HepG2 (cell line): Measurements from ENCODE around the gene TIMM8B. TPM values are rescaled to one million over a fixed set of nuclear protein-coding genes. Genes with fewer than 3 reads are reported as not detected.

Experiments used
- CHD4 ChIP-seq: fragments of 200-600 bp; sonication (generic); IDR thresholded peaks from 2 replicates; pipeline ENCODE4 v1.7.0; 2017; ENCODE audit warnings: mild to moderate bottlenecking, low read length, borderline replicate concordance
- CREBL2 ChIP-seq: sonication (generic); formaldehyde crosslinking; IDR thresholded peaks from 2 replicates; pipeline ENCODE4 v1.8.1; 2023; ENCODE audit warnings: missing genetic modification reagents, mild to moderate bottlenecking, borderline replicate concordance
- EED ChIP-seq: sonication (generic); formaldehyde crosslinking; IDR thresholded peaks from 2 replicates; pipeline ENCODE4 v1.5.0; 2020; ENCODE audit warnings: mild to moderate bottlenecking, missing genetic modification reagents
- ELF4 ChIP-seq: sonication (generic); formaldehyde crosslinking; IDR thresholded peaks from 2 replicates; pipeline ENCODE4 v1.5.0; 2020; ENCODE audit warnings: missing genetic modification reagents, mild to moderate bottlenecking, moderate library complexity, borderline replicate concordance
- IRF2 ChIP-seq: IDR thresholded peaks from 2 replicates; pipeline ENCODE4 v1.6.1; 2018; ENCODE audit warnings: missing genetic modification reagents, missing compliant biosample characterization
- REXO4 ChIP-seq: sonication (generic); formaldehyde crosslinking; IDR thresholded peaks from 2 replicates; pipeline ENCODE4 v1.8.0; 2022; ENCODE audit warnings: missing genetic modification reagents, mild to moderate bottlenecking, borderline replicate concordance
- SMARCE1 ChIP-seq: fragments of 450-650 bp; IDR thresholded peaks from 2 replicates; pipeline ENCODE4 v1.6.1; 2017; ENCODE audit warnings: borderline replicate concordance
- SNAI1 ChIP-seq: sonication (generic); formaldehyde crosslinking; IDR thresholded peaks from 2 replicates; pipeline ENCODE4 v1.5.0; 2020; ENCODE audit warnings: mild to moderate bottlenecking, missing genetic modification reagents, borderline replicate concordance
- SRSF1 ChIP-seq: fragments of 200-400 bp; formaldehyde crosslinking; optimal IDR thresholded peaks from 2 replicates; pipeline ENCODE3; 2017; ENCODE audit warnings: mild to moderate bottlenecking, low read depth, low read length, moderate library complexity
- U2AF1 ChIP-seq: fragments of 200-400 bp; formaldehyde crosslinking; optimal IDR thresholded peaks from 2 replicates; pipeline ENCODE3; 2017; ENCODE audit warnings: mild to moderate bottlenecking, low read depth, low read length
- ZBTB2 ChIP-seq: sonication (generic); formaldehyde crosslinking; IDR thresholded peaks from 2 replicates; pipeline ENCODE4 v1.8.0; 2022; ENCODE audit warnings: low read depth, missing genetic modification reagents
- ZKSCAN1 ChIP-seq: fragments of 150-350 bp; IDR thresholded peaks from 2 replicates; pipeline ENCODE4 v1.6.1; 2014; ENCODE audit warnings: low read length
- ZNF292 ChIP-seq: sonication (generic); formaldehyde crosslinking; IDR thresholded peaks from 2 replicates; pipeline ENCODE4 v1.8.1; 2022; ENCODE audit warnings: mild to moderate bottlenecking, low read depth, missing genetic modification reagents, borderline replicate concordance
- ZNF34 ChIP-seq: sonication (generic); formaldehyde crosslinking; IDR thresholded peaks from 2 replicates; pipeline ENCODE4 v1.4.0; 2020; ENCODE audit warnings: mild to moderate bottlenecking, missing genetic modification reagents, borderline replicate concordance
- polyA plus RNA-seq, 8 experiments: library from polyadenylated mRNA; depleted of rRNA in 3 of 8; stranded (reverse) in 7 of 8; unstranded in 1 of 8; fragments of >200 nt; fragmentation: Illumina TruSeq in 4 of 8; extraction: Trizol in 4 of 8; gene quantifications; 2 replicates each; pipeline versions ENCODE4 v1.2.1 to v1.2.3, GENCODE V29; 2011 to 2016; ENCODE audit warnings: low read depth in 4 of 8, missing spikeins in 1 of 8, mixed read lengths in 1 of 8; ENCODE audit not compliant: insufficient read depth in 1 of 8
- total RNA-seq, 5 experiments: library from RNA; depleted of rRNA; stranded (reverse); fragments of >200 nt; fragmentation: Illumina TruSeq; extraction: Trizol; gene quantifications; 2 replicates each; pipeline ENCODE4 v1.2.3, GENCODE V29; 2016; ENCODE audit warnings: low read depth in 1 of 5
- TF ChIP-seq, protein P1 (sequence below): sonication (generic); formaldehyde crosslinking; IDR thresholded peaks from 2 replicates; pipeline ENCODE4 v1.4.0; 2020; ENCODE audit warnings: missing genetic modification reagents
- TF ChIP-seq, protein P2 (sequence below): sonication (generic); formaldehyde crosslinking; IDR thresholded peaks from 2 replicates; pipeline ENCODE4 v1.9.0; 2021; ENCODE audit warnings: missing genetic modification reagents, borderline replicate concordance
- TF ChIP-seq, protein P3 (sequence below): IDR thresholded peaks from 2 replicates; pipeline ENCODE4 v1.6.1; 2016; ENCODE audit warnings: low read depth, missing genetic modification reagents, missing compliant biosample characterization

Gene TIMM8B
- total and polyA plus RNA-seq, 2 of the 13 experiments (the other 11 are each of a cell fraction or from before 2014, with no cell fraction given): 84.5 to 98.3 TPM

DNA sequence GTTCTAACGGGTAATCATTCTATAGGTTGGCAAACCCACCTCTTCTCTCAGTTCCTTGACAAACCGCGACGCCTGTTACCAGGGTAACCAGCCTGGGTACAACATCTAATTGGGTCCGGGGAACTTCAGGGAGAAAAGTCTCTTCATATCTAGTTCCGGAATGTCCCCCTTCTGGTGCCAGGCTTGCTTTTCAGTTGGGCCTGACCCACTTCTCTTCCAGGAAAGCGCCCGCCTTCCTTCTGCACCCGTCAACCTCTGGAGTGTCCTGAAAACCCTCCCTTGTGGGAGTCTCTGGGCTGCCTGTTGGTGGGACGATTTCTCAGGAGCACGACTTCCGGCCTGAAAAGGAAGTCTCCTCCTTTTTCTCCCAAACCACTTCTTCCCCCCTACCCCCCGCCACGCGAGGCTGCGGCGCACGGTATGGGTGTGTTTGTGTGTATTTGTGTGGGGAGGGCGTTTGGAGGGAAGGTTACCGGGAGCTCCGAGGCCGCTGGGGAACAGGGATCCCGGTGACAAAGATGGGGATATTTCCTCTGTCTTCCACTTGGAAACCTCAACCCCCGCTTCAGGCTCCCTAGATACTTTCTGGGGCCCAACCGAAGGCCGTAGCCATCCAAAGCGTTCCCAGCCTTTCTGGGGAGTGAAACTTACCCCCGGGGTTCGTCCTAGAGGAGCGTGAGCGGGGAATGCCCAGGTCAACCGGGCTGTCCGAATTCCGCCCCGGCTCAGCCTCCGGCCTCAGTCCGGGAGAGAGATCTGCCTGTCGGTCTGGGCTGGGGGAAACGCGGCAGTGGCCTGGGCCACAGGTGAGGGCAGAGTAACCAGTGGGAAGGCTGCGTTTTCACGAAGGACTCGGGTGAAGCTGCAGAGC, 12.4 kb downstream of the TIMM8B start, which contains the start of the genes NKAPD1 and PIH1D2 (continued):
- TF ChIP-seq, protein P1, sequence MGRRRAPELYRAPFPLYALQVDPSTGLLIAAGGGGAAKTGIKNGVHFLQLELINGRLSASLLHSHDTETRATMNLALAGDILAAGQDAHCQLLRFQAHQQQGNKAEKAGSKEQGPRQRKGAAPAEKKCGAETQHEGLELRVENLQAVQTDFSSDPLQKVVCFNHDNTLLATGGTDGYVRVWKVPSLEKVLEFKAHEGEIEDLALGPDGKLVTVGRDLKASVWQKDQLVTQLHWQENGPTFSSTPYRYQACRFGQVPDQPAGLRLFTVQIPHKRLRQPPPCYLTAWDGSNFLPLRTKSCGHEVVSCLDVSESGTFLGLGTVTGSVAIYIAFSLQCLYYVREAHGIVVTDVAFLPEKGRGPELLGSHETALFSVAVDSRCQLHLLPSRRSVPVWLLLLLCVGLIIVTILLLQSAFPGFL (CRISPR knock-in tag): no peak
- peak; percentile 42; the same call in 1 of the 2 replicates for TF ChIP-seq ZBTB2 (CRISPR knock-in tag)
- TF ChIP-seq, protein P2, sequence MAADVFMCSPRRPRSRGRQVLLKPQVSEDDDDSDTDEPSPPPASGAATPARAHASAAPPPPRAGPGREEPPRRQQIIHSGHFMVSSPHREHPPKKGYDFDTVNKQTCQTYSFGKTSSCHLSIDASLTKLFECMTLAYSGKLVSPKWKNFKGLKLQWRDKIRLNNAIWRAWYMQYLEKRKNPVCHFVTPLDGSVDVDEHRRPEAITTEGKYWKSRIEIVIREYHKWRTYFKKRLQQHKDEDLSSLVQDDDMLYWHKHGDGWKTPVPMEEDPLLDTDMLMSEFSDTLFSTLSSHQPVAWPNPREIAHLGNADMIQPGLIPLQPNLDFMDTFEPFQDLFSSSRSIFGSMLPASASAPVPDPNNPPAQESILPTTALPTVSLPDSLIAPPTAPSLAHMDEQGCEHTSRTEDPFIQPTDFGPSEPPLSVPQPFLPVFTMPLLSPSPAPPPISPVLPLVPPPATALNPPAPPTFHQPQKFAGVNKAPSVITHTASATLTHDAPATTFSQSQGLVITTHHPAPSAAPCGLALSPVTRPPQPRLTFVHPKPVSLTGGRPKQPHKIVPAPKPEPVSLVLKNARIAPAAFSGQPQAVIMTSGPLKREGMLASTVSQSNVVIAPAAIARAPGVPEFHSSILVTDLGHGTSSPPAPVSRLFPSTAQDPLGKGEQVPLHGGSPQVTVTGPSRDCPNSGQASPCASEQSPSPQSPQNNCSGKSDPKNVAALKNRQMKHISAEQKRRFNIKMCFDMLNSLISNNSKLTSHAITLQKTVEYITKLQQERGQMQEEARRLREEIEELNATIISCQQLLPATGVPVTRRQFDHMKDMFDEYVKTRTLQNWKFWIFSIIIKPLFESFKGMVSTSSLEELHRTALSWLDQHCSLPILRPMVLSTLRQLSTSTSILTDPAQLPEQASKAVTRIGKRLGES (CRISPR knock-in tag): no peak
- TF ChIP-seq ELF4 (CRISPR knock-in tag): 0 out of 2 replicates have a peak, but pooled peaks have one; percentile 2
- TF ChIP-seq REXO4 (CRISPR knock-in tag): no peak
- no peak for TF ChIP-seq SNAI1 (CRISPR knock-in tag)
- no peak for TF ChIP-seq ZKSCAN1
- no peak for TF ChIP-seq ZNF292
- TF ChIP-seq SMARCE1: no peak
- peak; percentile 92 for TF ChIP-seq U2AF1
- TF ChIP-seq CREBL2 (CRISPR knock-in tag): 0 out of 2 replicates have a peak, but pooled peaks have one; percentile 44
- no peak for TF ChIP-seq CHD4
- no peak for TF ChIP-seq EED (CRISPR knock-in tag)
- TF ChIP-seq ZNF34 (CRISPR knock-in tag): no peak
- TF ChIP-seq, protein P3, sequence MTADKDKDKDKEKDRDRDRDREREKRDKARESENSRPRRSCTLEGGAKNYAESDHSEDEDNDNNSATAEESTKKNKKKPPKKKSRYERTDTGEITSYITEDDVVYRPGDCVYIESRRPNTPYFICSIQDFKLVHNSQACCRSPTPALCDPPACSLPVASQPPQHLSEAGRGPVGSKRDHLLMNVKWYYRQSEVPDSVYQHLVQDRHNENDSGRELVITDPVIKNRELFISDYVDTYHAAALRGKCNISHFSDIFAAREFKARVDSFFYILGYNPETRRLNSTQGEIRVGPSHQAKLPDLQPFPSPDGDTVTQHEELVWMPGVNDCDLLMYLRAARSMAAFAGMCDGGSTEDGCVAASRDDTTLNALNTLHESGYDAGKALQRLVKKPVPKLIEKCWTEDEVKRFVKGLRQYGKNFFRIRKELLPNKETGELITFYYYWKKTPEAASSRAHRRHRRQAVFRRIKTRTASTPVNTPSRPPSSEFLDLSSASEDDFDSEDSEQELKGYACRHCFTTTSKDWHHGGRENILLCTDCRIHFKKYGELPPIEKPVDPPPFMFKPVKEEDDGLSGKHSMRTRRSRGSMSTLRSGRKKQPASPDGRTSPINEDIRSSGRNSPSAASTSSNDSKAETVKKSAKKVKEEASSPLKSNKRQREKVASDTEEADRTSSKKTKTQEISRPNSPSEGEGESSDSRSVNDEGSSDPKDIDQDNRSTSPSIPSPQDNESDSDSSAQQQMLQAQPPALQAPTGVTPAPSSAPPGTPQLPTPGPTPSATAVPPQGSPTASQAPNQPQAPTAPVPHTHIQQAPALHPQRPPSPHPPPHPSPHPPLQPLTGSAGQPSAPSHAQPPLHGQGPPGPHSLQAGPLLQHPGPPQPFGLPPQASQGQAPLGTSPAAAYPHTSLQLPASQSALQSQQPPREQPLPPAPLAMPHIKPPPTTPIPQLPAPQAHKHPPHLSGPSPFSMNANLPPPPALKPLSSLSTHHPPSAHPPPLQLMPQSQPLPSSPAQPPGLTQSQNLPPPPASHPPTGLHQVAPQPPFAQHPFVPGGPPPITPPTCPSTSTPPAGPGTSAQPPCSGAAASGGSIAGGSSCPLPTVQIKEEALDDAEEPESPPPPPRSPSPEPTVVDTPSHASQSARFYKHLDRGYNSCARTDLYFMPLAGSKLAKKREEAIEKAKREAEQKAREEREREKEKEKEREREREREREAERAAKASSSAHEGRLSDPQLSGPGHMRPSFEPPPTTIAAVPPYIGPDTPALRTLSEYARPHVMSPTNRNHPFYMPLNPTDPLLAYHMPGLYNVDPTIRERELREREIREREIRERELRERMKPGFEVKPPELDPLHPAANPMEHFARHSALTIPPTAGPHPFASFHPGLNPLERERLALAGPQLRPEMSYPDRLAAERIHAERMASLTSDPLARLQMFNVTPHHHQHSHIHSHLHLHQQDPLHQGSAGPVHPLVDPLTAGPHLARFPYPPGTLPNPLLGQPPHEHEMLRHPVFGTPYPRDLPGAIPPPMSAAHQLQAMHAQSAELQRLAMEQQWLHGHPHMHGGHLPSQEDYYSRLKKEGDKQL (CRISPR knock-in tag): no peak
- peak; percentile 89 for TF ChIP-seq SRSF1
- peak; percentile 39; the same call in 1 of the 2 replicates for TF ChIP-seq IRF2 (CRISPR knock-in tag)
